Esophagus squamous epithelium (tissue), 4 donors: ENCODE data around the gene PSMA7.

Source experiments
- CTCF ChIP-seq, 6 experiments: fragments of 450-650 bp in 4 of 6; fragments of 200-600 bp in 2 of 6; sonication (generic) in 2 of 6; IDR thresholded peaks; one replicate each; pipeline ENCODE4 v1.5.1; 2016 to 2019; ENCODE audit warnings: antibody characterized with exemption in 6 of 6, mild to moderate bottlenecking in 4 of 6, moderate library complexity in 4 of 6
- POLR2A ChIP-seq, 4 donors: fragments of 450-650 bp; IDR thresholded peaks; one replicate each; pipeline ENCODE4 v1.6.1; 2017; ENCODE audit warnings: antibody characterized with exemption in 4 of 4, mild to moderate bottlenecking in 4 of 4, moderate library complexity in 3 of 4

- no peak for TF ChIP-seq CTCF (IDR thresholded peaks at IDR 0.05)
- TF ChIP-seq POLR2A (IDR thresholded peaks at IDR 0.05), result no peak
Observed at GRCh38 chr20:62178316-62179161, 35.3 kb upstream of the PSMA7 start.
